ENCODE measurements around the gene TCHH.

DNA sequence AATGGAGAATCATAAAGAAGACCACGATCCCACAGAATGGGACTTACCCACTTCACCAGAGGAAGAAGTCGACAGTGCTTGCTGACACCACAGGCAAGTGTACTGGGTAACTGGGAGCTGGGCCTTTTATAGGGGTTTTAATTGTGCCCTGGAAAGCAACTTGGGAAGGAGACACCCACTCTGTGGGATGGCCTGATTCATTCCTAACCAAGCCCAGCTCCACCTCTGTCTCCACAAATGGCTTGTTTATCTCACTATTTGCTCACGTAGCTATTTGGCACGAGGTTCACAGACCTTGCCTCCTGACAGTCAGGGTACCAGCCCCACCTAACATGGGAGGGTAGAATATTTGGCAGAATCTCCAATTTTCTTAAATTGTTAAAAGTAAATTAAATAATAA is at the start of gene TCHH:
- TF ChIP-seq, protein P1, sequence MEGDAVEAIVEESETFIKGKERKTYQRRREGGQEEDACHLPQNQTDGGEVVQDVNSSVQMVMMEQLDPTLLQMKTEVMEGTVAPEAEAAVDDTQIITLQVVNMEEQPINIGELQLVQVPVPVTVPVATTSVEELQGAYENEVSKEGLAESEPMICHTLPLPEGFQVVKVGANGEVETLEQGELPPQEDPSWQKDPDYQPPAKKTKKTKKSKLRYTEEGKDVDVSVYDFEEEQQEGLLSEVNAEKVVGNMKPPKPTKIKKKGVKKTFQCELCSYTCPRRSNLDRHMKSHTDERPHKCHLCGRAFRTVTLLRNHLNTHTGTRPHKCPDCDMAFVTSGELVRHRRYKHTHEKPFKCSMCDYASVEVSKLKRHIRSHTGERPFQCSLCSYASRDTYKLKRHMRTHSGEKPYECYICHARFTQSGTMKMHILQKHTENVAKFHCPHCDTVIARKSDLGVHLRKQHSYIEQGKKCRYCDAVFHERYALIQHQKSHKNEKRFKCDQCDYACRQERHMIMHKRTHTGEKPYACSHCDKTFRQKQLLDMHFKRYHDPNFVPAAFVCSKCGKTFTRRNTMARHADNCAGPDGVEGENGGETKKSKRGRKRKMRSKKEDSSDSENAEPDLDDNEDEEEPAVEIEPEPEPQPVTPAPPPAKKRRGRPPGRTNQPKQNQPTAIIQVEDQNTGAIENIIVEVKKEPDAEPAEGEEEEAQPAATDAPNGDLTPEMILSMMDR (IDR thresholded peaks at IDR 0.05) = no peak
- no peak for TF ChIP-seq POLR2A (IDR thresholded peaks at IDR 0.05)

Measured in breast epithelium (tissue), 3 donors.